Suprapubic skin (tissue), 4 donors: ENCODE data around the gene GNAQ.

Experiments used
- EP300 ChIP-seq: sonication (generic); formaldehyde crosslinking; IDR thresholded peaks from one replicate; pipeline ENCODE4 v1.6.1; 2017; ENCODE audit warnings: antibody characterized with exemption
- POLR2A ChIP-seq, 2 donors: fragments of 450-650 bp; IDR thresholded peaks; one replicate each; pipeline ENCODE4 v1.6.1; 2017; ENCODE audit warnings: antibody characterized with exemption in 2 of 2, mild to moderate bottlenecking in 2 of 2, moderate library complexity in 2 of 2
- POLR2AphosphoS5 ChIP-seq, 3 donors: sonication (generic); formaldehyde crosslinking; IDR thresholded peaks; one replicate each; pipeline ENCODE4 v1.6.1; 2017; ENCODE audit warnings: antibody characterized with exemption in 3 of 3
- TF ChIP-seq, protein P1 (sequence below), 2 donors: fragments of 200-600 bp in 1 of 2; fragments of 450-650 bp in 1 of 2; sonication (generic) in 1 of 2; IDR thresholded peaks; one replicate each; pipeline ENCODE4 v1.5.1; 2016 to 2019; ENCODE audit warnings: antibody characterized with exemption in 2 of 2, mild to moderate bottlenecking in 1 of 2, moderate library complexity in 1 of 2

- TF ChIP-seq, protein P1, sequence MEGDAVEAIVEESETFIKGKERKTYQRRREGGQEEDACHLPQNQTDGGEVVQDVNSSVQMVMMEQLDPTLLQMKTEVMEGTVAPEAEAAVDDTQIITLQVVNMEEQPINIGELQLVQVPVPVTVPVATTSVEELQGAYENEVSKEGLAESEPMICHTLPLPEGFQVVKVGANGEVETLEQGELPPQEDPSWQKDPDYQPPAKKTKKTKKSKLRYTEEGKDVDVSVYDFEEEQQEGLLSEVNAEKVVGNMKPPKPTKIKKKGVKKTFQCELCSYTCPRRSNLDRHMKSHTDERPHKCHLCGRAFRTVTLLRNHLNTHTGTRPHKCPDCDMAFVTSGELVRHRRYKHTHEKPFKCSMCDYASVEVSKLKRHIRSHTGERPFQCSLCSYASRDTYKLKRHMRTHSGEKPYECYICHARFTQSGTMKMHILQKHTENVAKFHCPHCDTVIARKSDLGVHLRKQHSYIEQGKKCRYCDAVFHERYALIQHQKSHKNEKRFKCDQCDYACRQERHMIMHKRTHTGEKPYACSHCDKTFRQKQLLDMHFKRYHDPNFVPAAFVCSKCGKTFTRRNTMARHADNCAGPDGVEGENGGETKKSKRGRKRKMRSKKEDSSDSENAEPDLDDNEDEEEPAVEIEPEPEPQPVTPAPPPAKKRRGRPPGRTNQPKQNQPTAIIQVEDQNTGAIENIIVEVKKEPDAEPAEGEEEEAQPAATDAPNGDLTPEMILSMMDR (IDR thresholded peaks at IDR 0.05) = no peak
- TF ChIP-seq POLR2AphosphoS5 (IDR thresholded peaks at IDR 0.05) (no peak), POLR2A (IDR thresholded peaks at IDR 0.05) (no peak), EP300 (no peak)
Measured at GRCh38 chr9:77879437-77879943, 152.1 kb downstream of the GNAQ start.
